Putamen (tissue), 1 donor: ENCODE measurements around the gene TMEM167B.

Experiments
- DNase-seq: peaks from one replicate; pipeline ENCODE4 v3.0.0-alpha.2; 2016; ENCODE audit warnings: low spot score

Gene TMEM167B

GRCh38 chr1:109083501-109083900 is 7.1 kb upstream of the TMEM167B start:
- DNase-seq, result no peak

DNA sequence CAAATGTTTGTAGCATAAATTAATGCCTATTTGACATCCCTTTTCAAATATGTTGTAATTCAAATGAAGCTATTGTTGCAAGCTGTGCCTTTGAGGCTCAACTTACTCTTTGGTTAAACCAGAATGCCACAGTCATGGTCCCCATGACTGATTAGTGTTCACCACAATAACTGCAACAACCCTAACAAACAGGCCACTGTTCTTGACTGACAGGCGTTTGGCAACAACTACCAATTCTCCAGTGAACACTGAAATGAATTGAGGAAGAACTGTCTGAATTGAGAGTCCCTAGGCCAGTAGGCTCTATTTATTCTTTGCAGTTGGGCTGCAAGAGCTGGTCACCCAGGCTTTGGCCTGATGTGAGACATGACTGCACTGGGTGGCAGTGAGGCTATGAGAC is 6.6 kb upstream of the TMEM167B start:
- DNase-seq, result peak; percentile 95

- no peak for DNase-seq
Measured at GRCh38 chr1:109084563-109085517, 5.7 kb upstream of the TMEM167B start.

- DNase-seq, result peak; percentile 95
Measured at GRCh38 chr1:109089242-109090015, 1.1 kb upstream of the TMEM167B start.

DNA sequence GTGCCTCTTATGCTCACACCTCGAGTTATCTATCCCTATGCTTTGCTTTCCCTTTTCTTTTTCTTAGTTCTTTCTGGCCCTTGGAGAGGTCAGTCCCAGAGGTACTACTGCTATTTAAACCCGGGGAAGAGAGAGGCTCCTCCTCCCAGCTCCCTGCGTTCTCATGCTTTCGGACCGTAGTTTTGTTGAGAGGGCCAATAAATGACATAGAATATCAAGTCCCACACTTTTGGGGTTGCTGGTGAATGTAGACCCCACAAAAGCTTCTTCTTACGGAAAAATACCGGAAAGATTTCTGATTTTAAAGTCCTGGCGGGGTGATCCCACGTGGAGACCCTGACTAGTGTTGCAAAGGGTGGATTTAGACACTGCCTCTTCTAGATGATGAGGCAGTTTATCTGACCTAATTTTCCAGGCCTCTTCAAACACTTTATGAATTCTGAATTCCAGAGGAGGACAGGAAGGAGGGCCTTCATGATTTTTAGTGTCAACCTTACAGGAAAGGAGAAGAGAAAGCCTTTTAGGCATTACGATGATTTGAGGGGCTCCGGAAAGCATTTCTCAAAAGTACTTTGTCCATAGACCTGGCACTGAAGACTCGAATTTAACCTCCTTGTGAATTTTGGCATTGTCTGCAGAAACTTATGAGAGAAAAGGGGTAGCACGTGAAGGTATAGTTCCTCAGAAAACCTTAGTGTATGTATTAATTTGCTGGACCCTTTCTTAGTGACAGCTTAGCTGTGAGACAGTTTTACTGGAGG is 694 bp downstream of the TMEM167B start:
- no peak for DNase-seq

DNA sequence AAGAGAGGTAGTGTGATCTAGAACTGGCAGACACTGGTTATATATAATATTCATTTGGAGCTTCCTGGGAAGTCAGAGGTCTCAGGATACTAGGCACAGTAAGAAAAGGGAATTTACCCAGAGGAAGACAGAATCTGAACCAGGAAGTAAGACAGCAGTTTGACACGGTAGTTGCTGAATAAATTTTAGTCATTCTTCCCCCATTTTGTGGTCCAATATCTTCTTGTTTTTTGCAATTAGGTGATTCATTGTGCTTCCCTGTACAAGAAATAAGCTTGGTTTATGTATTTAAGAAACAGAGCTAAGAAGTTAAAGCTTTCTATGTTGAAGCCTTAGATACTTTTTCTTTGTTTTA is 1.3 kb downstream of the TMEM167B start:
- DNase-seq, result no peak

GRCh38 chr1:109094377-109094803 is 3.8 kb downstream of the TMEM167B start:
- DNase-seq, result no peak

- no peak for DNase-seq
Measured at GRCh38 chr1:109094871-109095270, 4.3 kb downstream of the TMEM167B start.

DNA sequence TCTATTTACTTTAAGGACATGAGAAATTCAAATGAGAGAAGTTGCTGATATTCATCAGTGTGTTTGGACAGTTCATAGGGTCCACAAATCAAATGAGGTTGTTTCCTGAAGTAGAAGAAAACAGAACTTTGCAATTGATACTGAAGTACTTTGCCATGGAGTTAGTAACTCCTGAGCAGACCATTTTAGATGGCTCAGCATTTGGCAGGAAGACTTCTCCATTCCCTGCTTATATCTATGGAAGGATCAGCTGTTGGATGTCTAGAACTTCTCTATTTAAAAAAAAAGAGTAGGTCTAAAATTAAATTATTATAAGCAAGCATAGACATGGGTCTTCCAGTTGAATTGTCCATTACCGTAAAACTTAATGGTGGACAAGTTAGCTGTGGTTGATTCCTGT is 5.1 kb downstream of the TMEM167B start:
- no peak for DNase-seq

GRCh38 chr1:109096120-109096519 is 5.6 kb downstream of the TMEM167B start:
- DNase-seq, result no peak

GRCh38 chr1:109099938-109100773 is 9.6 kb downstream of the TMEM167B start:
- DNase-seq, result peak; percentile 98

GRCh38 chr1:109104364-109105151 is 14.0 kb downstream of the TMEM167B start:
- no peak for DNase-seq

DNA sequence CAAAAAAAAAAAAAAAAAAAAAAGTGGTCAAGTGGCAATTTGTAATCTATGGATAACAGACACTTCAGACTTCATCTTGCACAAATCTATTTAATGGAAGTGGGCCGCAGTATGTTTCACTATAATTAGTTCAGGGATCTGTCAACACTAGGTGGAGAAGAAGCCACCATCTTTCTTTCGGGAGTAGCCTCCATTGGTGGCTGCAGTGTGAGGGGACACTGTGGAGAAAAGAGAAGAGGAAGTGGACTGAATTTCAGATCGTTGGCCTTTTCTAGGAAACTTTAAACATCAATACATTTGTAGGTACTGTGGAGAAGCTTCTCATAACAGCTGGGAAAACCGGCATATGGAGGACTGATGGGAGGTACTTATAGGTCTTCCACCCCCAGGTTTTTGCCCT is 15.3 kb downstream of the TMEM167B start:
- no peak for DNase-seq

GRCh38 chr1:109107785-109108184 is 17.2 kb downstream of the TMEM167B start:
- DNase-seq, result no peak

DNA sequence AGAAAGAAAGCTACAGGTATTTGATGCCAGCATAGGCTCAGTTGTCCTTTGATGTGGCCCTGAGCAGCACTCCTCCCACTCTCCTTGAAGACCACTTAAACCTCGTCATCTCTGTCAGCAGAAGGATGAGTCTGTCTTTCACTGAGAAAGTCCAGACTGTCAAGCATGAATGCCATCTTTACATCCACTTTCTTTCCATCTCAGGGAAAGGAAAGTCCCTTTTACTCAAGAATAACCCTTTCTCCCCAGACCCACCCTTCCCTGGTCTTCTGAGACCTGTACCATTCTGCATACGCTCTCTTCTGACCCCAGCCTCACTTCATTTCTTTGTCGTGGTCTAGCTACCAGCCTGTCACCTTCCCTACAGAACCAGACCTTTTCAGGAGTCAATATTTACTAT is 19.3 kb downstream of the TMEM167B start:
- no peak for DNase-seq

GRCh38 chr1:109111386-109112055 is 21.0 kb downstream of the TMEM167B start:
- no peak for DNase-seq

DNA sequence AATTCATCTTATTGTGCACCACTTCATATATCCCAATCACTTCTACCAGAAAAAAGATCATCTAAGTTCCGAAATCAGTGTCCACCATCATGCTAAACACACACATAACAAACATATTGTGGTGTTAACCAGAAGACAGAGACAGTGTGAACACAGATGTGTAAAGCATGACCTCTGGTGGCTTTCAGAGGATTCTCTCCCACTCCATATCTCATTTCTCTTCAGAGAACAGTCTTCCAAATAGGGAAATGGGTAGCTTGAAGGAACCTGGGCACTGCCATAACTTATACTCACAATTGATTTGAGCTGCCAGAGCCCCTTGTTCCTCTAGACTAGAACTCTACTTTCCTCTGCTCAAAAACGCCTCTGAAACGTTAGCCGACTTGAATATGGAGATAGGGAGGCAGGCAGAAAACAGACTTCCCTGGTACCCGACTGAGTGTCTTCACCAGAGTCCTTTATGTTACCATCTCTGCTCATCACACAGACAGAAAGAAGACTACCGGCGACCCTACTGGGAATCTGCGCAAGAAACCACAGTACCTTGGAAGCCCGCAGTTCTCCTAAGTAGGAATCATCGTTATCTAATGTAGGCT is 21.6 kb downstream of the TMEM167B start:
- DNase-seq, result peak; percentile 61

DNA sequence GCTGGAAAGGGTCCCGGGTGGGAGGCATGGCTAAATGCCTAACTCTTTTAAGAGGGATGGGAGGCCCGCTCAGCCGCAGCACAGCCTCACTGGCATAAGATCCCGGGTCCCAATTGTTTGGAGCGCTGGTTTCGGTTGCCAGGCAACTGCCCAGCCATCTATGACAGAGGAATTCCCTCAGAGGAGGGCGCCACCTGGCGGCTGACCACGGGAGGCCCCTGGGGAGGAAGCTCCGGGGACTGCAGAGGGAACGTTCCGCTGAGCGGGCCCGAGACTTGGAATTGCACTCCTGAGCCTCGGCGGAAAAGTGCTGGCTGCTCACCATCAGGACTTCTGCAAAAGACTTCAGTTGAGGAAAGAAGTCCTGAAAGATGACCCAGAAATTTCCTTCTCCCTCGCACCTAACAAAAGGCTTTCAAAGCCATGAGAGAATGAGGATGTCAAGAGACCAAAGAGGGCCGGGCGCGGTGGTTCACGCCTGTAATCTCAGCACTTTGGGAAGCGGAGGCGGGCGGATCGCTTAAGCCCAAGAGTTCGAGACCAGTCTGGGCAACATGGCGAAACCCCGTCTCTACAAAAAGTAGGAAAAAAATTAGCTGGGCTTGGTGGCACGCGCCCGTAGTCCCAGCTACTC is 22.2 kb downstream of the TMEM167B start:
- peak; percentile 93 for DNase-seq
